ENCODE results near the gene PCAT7.
"Not testable (repeated sequence)": the region's sequence is repeated elsewhere in the genome, so short reads cannot be mapped to it uniquely, and the experiment has no call there.

The PCAT7 gene

GRCh38 chr9:94554078-94554438 lies 825 bp upstream of the PCAT7 start:
- Histone ChIP-seq H3K9ac (no peak overlapping the region), H3K27ac (no peak overlapping the region), H3K4me3 (IDR thresholded peaks at IDR 0.05; ENCODE audit: insufficient read depth, low read depth, low read length) (no peak overlapping the region)

GRCh38 chr9:94557376-94557775 lies 2.5 kb downstream of the PCAT7 start:
- Histone ChIP-seq H3K79me2 (ENCODE audit: insufficient read depth, low read depth) (no peaks in the 10 kb centered on the region), H3K27me3 (ENCODE audit: insufficient read depth, low read depth) (peaks cover 3% of the 10 kb centered on the region; the same call in 1 of the 2 replicates), H3K27ac (no peak overlapping the region), H4K20me1 (ENCODE audit: insufficient read depth) (no peaks in the 10 kb centered on the region), H3K4me3 (IDR thresholded peaks at IDR 0.05; ENCODE audit: insufficient read depth, low read depth, low read length) (no peak overlapping the region), H3K4me2 (no peak overlapping the region), H3K9ac (no peak overlapping the region), H3K4me1 (ENCODE audit: low read depth, poor library complexity, severe bottlenecking) (peaks cover 6% of the 10 kb centered on the region), H3K36me3 (ENCODE audit: insufficient read depth) (no peaks in the 10 kb centered on the region), H2AFZ (ENCODE audit: low read depth) (no peak overlapping the region)
- no peak for TF ChIP-seq CTCF (conservative IDR thresholded peaks at IDR 0.05; ENCODE audit: low read depth, low read length)

More at GRCh38 chr9:94554078-94554438, 825 bp upstream of the PCAT7 start:
- H3K4me1 ChIP-seq (ENCODE audit: low read depth, poor library complexity, severe bottlenecking), result peaks cover 6% of the 10 kb centered on the region
- no peaks in the 10 kb centered on the region for H3K36me3 ChIP-seq (ENCODE audit: insufficient read depth)
- TF ChIP-seq CTCF (conservative IDR thresholded peaks at IDR 0.05; ENCODE audit: low read depth, low read length), result no peak
- H4K20me1 ChIP-seq (ENCODE audit: insufficient read depth), result no peaks in the 10 kb centered on the region
- H3K27me3 ChIP-seq (ENCODE audit: insufficient read depth, low read depth), result peaks cover 3% of the 10 kb centered on the region; the same call in 1 of the 2 replicates
- H3K79me2 ChIP-seq (ENCODE audit: insufficient read depth, low read depth), result no peaks in the 10 kb centered on the region
- H3K4me2 ChIP-seq, result no peak overlapping the region
- H2AFZ ChIP-seq (ENCODE audit: low read depth), result no peak overlapping the region

- Histone ChIP-seq H3K9ac (no peak overlapping the region), H3K4me2 (no peak overlapping the region), H2AFZ (ENCODE audit: low read depth) (no peak overlapping the region), H3K79me2 (ENCODE audit: insufficient read depth, low read depth) (no peaks in the 10 kb centered on the region), H4K20me1 (ENCODE audit: insufficient read depth) (no peaks in the 10 kb centered on the region), H3K27me3 (ENCODE audit: insufficient read depth, low read depth) (peaks cover under 1% of the 10 kb centered on the region; the same call in 1 of the 2 replicates), H3K4me3 (IDR thresholded peaks at IDR 0.05; ENCODE audit: insufficient read depth, low read depth, low read length) (no peak overlapping the region), H3K4me1 (ENCODE audit: low read depth, poor library complexity, severe bottlenecking) (no peaks in the 10 kb centered on the region), H3K36me3 (ENCODE audit: insufficient read depth) (no peaks in the 10 kb centered on the region), H3K27ac (no peak overlapping the region)
- no peak for TF ChIP-seq CTCF (conservative IDR thresholded peaks at IDR 0.05; ENCODE audit: low read depth, low read length)
These were observed 5.4 kb downstream of the PCAT7 start for GRCh38 chr9:94560237-94560636.

GRCh38 chr9:94563548-94563947 lies 8.7 kb downstream of the PCAT7 start:
- no peak overlapping the region for H2AFZ ChIP-seq (ENCODE audit: low read depth)
- no peaks in the 10 kb centered on the region for H4K20me1 ChIP-seq (ENCODE audit: insufficient read depth)
- H3K4me3 ChIP-seq (IDR thresholded peaks at IDR 0.05; ENCODE audit: insufficient read depth, low read depth, low read length), result no peak overlapping the region
- H3K4me1 ChIP-seq (ENCODE audit: low read depth, poor library complexity, severe bottlenecking), result no peaks in the 10 kb centered on the region
- H3K4me2 ChIP-seq, result no peak overlapping the region
- no peaks in the 10 kb centered on the region for H3K79me2 ChIP-seq (ENCODE audit: insufficient read depth, low read depth)
- H3K9ac ChIP-seq, result no peak overlapping the region
- H3K36me3 ChIP-seq (ENCODE audit: insufficient read depth), result no peaks in the 10 kb centered on the region
- no peaks in the 10 kb centered on the region for H3K27me3 ChIP-seq (ENCODE audit: insufficient read depth, low read depth)
- H3K27ac ChIP-seq, result no peak overlapping the region
- TF ChIP-seq CTCF (conservative IDR thresholded peaks at IDR 0.05; ENCODE audit: low read depth, low read length), result no peak

- not testable (repeated sequence) for H3K4me1 ChIP-seq (ENCODE audit: low read depth, poor library complexity, severe bottlenecking); H2AFZ ChIP-seq (ENCODE audit: low read depth); H3K36me3 ChIP-seq (ENCODE audit: insufficient read depth); H3K79me2 ChIP-seq (ENCODE audit: insufficient read depth, low read depth); H3K9ac ChIP-seq; H3K27me3 ChIP-seq (ENCODE audit: insufficient read depth, low read depth); H3K4me3 ChIP-seq (IDR thresholded peaks at IDR 0.05; ENCODE audit: insufficient read depth, low read depth, low read length); H3K4me2 ChIP-seq; H4K20me1 ChIP-seq (ENCODE audit: insufficient read depth); H3K27ac ChIP-seq
These were observed 9.4 kb downstream of the PCAT7 start for GRCh38 chr9:94564279-94564678.
